ENCODE measurements around the gene WDPCP.

DNA sequence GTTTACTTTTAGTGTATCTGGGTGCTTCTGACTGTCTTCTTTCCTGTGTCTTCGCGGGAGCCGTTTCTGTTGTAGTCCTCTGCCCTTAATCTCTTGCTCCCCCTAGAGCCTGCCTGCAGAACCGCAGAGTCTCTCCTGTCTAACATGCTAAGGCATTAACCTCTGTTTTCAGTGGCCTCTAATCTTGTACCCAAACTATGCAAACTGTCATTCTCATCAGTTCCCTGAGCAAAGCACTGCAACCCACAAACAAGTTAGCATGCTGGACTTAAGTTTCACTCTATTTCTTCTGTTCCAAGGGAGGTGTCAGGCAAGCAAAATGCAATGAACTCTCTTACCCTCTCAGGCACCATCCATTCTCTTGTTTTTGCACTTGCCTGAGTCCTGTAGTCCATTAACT is 399.3 kb downstream of the WDPCP start:
- no peak for TF ChIP-seq POLR2A (IDR thresholded peaks at IDR 0.05; ENCODE audit: extremely low read depth, insufficient read length)
- TF ChIP-seq, protein P1, sequence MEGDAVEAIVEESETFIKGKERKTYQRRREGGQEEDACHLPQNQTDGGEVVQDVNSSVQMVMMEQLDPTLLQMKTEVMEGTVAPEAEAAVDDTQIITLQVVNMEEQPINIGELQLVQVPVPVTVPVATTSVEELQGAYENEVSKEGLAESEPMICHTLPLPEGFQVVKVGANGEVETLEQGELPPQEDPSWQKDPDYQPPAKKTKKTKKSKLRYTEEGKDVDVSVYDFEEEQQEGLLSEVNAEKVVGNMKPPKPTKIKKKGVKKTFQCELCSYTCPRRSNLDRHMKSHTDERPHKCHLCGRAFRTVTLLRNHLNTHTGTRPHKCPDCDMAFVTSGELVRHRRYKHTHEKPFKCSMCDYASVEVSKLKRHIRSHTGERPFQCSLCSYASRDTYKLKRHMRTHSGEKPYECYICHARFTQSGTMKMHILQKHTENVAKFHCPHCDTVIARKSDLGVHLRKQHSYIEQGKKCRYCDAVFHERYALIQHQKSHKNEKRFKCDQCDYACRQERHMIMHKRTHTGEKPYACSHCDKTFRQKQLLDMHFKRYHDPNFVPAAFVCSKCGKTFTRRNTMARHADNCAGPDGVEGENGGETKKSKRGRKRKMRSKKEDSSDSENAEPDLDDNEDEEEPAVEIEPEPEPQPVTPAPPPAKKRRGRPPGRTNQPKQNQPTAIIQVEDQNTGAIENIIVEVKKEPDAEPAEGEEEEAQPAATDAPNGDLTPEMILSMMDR (IDR thresholded peaks at IDR 0.05; ENCODE audit: low read depth, low read length) = peak; percentile 95

Data from NB4 (cell line).